Neural cell (in vitro differentiated cells): Measurements from ENCODE around the gene CIB4. TPM values are rescaled to one million over a fixed set of nuclear protein-coding genes. Genes with fewer than 3 reads are reported as not detected.

Source experiments
- H2AFZ ChIP-seq: fragments of 200-600, 300-800 bp; sonication (generic), shearing (Covaris generic); 2 replicates; pipeline ENCODE4 v1.6.0; 2014; ENCODE audit warnings: low read depth, mild to moderate bottlenecking, antibody characterized with exemption, low read length, moderate library complexity
- H3F3A ChIP-seq: fragments of 200-600 bp; shearing (Covaris generic); 2 replicates; pipeline ENCODE4 v1.6.1; 2016; ENCODE audit warnings: mild to moderate bottlenecking, moderate library complexity, mixed read lengths, antibody characterized with exemption, low read length; ENCODE audit not compliant: insufficient read depth, poor library complexity, severe bottlenecking
- H3K27ac ChIP-seq: fragments of 200-600, 300-800 bp; sonication (generic), shearing (Covaris generic); 2 replicates; pipeline ENCODE4 v1.5.1; 2014; ENCODE audit warnings: mild to moderate bottlenecking, low read length, moderate library complexity
- H3K27me3 ChIP-seq: fragments of 300-800, 200-600 bp; sonication (generic), shearing (Covaris generic); 2 replicates; pipeline ENCODE4 v1.6.0; 2014; ENCODE audit warnings: mild to moderate bottlenecking, low read depth, low read length, moderate library complexity; ENCODE audit not compliant: insufficient read depth
- H3K36me3 ChIP-seq: fragments of 300-800, 200-600 bp; sonication (generic), shearing (Covaris generic); 2 replicates; pipeline ENCODE4 v1.5.1; 2014; ENCODE audit warnings: mild to moderate bottlenecking, antibody characterized with exemption, low read length, moderate library complexity; ENCODE audit not compliant: insufficient read depth
- H3K4me2 ChIP-seq: fragments of 300-800, 200-600 bp; sonication (generic), shearing (Covaris generic); 2 replicates; pipeline ENCODE4 v1.6.0; 2014; ENCODE audit warnings: mild to moderate bottlenecking, low read length
- H3K4me3 ChIP-seq: fragments of 300-800, 200-600 bp; sonication (generic), shearing (Covaris generic); 2 replicates; pipeline ENCODE4 v1.5.1; 2014; ENCODE audit warnings: mild to moderate bottlenecking, low read length, moderate library complexity
- H3K79me2 ChIP-seq: fragments of 200-600 bp; shearing (Covaris generic); replicated peaks from 2 replicates; pipeline ENCODE4 v1.6.0; 2014; ENCODE audit warnings: mild to moderate bottlenecking, low read length, moderate library complexity; ENCODE audit not compliant: insufficient read depth
- H3K9ac ChIP-seq: fragments of 300-800, 200-600 bp; sonication (generic), shearing (Covaris generic); 2 replicates; pipeline ENCODE4 v1.6.1; 2016; ENCODE audit warnings: mild to moderate bottlenecking, low read length, mixed read lengths
- H3K9me2 ChIP-seq: fragments of 200-600 bp; shearing (Covaris generic); 2 replicates; pipeline ENCODE4 v1.6.1; 2016; ENCODE audit warnings: mild to moderate bottlenecking, low read length, mixed read lengths; ENCODE audit not compliant: insufficient read depth
- H3K9me3 ChIP-seq: fragments of 200-600, 300-800 bp; sonication (generic), shearing (Covaris generic); 2 replicates; pipeline ENCODE4 v1.6.1; 2016; ENCODE audit warnings: mild to moderate bottlenecking, mixed run types, low read length, moderate library complexity, mixed read lengths
- H4K20me1 ChIP-seq: fragments of 200-600 bp; shearing (Covaris generic); 2 replicates; pipeline ENCODE4 v1.6.1; 2016; ENCODE audit warnings: mild to moderate bottlenecking, mixed run types; ENCODE audit not compliant: insufficient read depth
- EP300 ChIP-seq: fragments of 450-650 bp; conservative IDR thresholded peaks from 2 replicates; pipeline ENCODE4 v1.6.1; 2014; ENCODE audit warnings: antibody characterized with exemption, mild to moderate bottlenecking, moderate library complexity; ENCODE audit not compliant: poor library complexity, severe bottlenecking
- EZH2 ChIP-seq: fragments of 200-600, 300-800 bp; shearing (Covaris generic), sonication (generic); IDR thresholded peaks from 2 replicates; pipeline ENCODE4 v1.6.1; 2014; ENCODE audit warnings: antibody characterized with exemption, low read length, borderline replicate concordance, mild to moderate bottlenecking; ENCODE audit not compliant: insufficient read depth, poor library complexity, severe bottlenecking
- MXI1 ChIP-seq: fragments of 450-650 bp; conservative IDR thresholded peaks from 2 replicates; pipeline ENCODE4 v1.6.1; 2014; ENCODE audit warnings: antibody characterized with exemption, mild to moderate bottlenecking; ENCODE audit not compliant: poor library complexity, severe bottlenecking
- POLR2AphosphoS5 ChIP-seq: IDR thresholded peaks from 2 replicates; pipeline ENCODE4 v1.6.1; 2012
- RAD21 ChIP-seq: fragments of 450-650 bp; conservative IDR thresholded peaks from 2 replicates; pipeline ENCODE4 v1.6.1; 2014; ENCODE audit warnings: antibody characterized with exemption, mild to moderate bottlenecking, moderate library complexity
- SMC3 ChIP-seq: fragments of 450-650 bp; conservative IDR thresholded peaks from 2 replicates; pipeline ENCODE4 v1.6.1; 2014; ENCODE audit warnings: antibody characterized with exemption, mild to moderate bottlenecking, moderate library complexity; ENCODE audit not compliant: poor library complexity
- TAF1 ChIP-seq: IDR thresholded peaks from 2 replicates; pipeline ENCODE4 v1.6.1; 2012; ENCODE audit warnings: low read depth
- polyA plus RNA-seq: library from polyadenylated mRNA; depleted of rRNA; stranded (reverse); fragments of >200 nt; gene quantifications from 2 replicates; pipeline ENCODE4 v1.2.3, GENCODE V29; 2014
- TF ChIP-seq, protein P1 (sequence below): fragments of 450-650 bp; IDR thresholded peaks from 2 replicates; pipeline ENCODE4 v1.5.1; 2014; ENCODE audit warnings: antibody characterized with exemption, mild to moderate bottlenecking, moderate library complexity; ENCODE audit not compliant: poor library complexity, severe bottlenecking
- TF ChIP-seq, protein P2 (sequence below): IDR thresholded peaks from 2 replicates; pipeline ENCODE4 v1.6.1; 2012; ENCODE audit warnings: borderline replicate concordance

CIB4 gene
- polyA plus RNA-seq, 1 donor from 2014 or later: not detected

- Histone ChIP-seq H3K4me3 (no peak overlapping the region), H3K9me3 (no peaks in the 10 kb centered on the region), H3K36me3 (no peaks in the 10 kb centered on the region), H2AFZ (no peak overlapping the region), H3K27ac (no peak overlapping the region), H4K20me1 (no peaks in the 10 kb centered on the region), H3K9ac (no peak overlapping the region), H3F3A (peaks cover 4% of the 10 kb centered on the region), H3K27me3 (no peaks in the 10 kb centered on the region), H3K79me2 (no peaks in the 10 kb centered on the region), H3K4me2 (no peak overlapping the region), H3K9me2 (no peaks in the 10 kb centered on the region)
- TF ChIP-seq POLR2AphosphoS5 (no peak), EP300 (no peak), EZH2 (no peak), TAF1 (no peak), RAD21 (no peak), MXI1 (no peak), SMC3 (no peak)
- TF ChIP-seq, protein P1, sequence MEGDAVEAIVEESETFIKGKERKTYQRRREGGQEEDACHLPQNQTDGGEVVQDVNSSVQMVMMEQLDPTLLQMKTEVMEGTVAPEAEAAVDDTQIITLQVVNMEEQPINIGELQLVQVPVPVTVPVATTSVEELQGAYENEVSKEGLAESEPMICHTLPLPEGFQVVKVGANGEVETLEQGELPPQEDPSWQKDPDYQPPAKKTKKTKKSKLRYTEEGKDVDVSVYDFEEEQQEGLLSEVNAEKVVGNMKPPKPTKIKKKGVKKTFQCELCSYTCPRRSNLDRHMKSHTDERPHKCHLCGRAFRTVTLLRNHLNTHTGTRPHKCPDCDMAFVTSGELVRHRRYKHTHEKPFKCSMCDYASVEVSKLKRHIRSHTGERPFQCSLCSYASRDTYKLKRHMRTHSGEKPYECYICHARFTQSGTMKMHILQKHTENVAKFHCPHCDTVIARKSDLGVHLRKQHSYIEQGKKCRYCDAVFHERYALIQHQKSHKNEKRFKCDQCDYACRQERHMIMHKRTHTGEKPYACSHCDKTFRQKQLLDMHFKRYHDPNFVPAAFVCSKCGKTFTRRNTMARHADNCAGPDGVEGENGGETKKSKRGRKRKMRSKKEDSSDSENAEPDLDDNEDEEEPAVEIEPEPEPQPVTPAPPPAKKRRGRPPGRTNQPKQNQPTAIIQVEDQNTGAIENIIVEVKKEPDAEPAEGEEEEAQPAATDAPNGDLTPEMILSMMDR: no peak
- TF ChIP-seq, protein P2, sequence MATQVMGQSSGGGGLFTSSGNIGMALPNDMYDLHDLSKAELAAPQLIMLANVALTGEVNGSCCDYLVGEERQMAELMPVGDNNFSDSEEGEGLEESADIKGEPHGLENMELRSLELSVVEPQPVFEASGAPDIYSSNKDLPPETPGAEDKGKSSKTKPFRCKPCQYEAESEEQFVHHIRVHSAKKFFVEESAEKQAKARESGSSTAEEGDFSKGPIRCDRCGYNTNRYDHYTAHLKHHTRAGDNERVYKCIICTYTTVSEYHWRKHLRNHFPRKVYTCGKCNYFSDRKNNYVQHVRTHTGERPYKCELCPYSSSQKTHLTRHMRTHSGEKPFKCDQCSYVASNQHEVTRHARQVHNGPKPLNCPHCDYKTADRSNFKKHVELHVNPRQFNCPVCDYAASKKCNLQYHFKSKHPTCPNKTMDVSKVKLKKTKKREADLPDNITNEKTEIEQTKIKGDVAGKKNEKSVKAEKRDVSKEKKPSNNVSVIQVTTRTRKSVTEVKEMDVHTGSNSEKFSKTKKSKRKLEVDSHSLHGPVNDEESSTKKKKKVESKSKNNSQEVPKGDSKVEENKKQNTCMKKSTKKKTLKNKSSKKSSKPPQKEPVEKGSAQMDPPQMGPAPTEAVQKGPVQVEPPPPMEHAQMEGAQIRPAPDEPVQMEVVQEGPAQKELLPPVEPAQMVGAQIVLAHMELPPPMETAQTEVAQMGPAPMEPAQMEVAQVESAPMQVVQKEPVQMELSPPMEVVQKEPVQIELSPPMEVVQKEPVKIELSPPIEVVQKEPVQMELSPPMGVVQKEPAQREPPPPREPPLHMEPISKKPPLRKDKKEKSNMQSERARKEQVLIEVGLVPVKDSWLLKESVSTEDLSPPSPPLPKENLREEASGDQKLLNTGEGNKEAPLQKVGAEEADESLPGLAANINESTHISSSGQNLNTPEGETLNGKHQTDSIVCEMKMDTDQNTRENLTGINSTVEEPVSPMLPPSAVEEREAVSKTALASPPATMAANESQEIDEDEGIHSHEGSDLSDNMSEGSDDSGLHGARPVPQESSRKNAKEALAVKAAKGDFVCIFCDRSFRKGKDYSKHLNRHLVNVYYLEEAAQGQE: no peak
Observed at GRCh38 chr2:26591619-26592505, 49.3 kb downstream of the CIB4 start.

DNA sequence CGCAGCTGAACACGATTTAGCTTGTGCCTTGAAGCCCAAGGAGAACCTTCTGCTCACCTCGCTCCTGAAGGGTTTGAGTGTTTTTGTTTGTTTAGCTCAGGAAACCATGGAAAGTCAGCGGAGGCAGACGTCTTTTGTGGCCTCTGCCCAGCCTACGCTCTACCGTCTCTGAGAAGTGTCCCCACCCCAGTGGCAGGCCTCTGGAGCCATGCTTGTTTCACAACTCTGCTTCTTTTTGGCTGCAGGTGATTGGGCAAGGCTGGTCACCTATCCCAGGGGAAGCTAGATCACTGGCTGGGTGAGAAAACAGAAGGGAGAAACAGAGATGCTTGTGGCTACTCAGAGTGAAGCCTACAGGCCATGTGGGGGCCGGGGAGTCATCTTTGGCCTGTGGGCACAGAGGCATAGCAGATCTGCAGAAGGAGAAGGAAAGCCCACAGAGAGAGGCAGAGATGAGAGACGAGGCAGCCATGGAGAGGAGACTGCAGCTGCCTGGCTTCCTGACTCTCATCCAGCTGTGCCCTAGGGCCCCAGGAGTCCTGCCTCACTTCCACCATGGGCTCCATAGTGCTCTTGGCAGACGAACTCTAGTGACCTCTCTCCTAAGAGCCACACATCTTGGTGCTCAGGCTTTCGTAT is 50.1 kb downstream of the CIB4 start:
- Histone ChIP-seq H3K4me2 (no peak overlapping the region), H3K36me3 (no peaks in the 10 kb centered on the region), H3K9ac (no peak overlapping the region), H4K20me1 (no peaks in the 10 kb centered on the region), H3K9me3 (no peaks in the 10 kb centered on the region), H3K9me2 (no peaks in the 10 kb centered on the region), H3K27ac (no peak overlapping the region), H3K79me2 (no peaks in the 10 kb centered on the region), H3K4me3 (no peak overlapping the region), H3F3A (peaks cover 3% of the 10 kb centered on the region), H3K27me3 (no peaks in the 10 kb centered on the region), H2AFZ (no peak overlapping the region)
- TF ChIP-seq, protein P2: no peak
